GM12878 (cell line): ENCODE data around the gene COL27A1. TPM values are rescaled to one million over a fixed set of nuclear protein-coding genes. Genes with fewer than 3 reads are reported as not detected.

Experiments used
- ATAC-seq: fragments of 200-7000 bp; cut with Tn5 transposase; 3 replicates; pipeline ENCODE4 v1.9.1; 2020; ENCODE audit warnings: mild to moderate bottlenecking, moderate library complexity
- BruUV-seq: library from RNA; stranded (reverse); fragments of 400-500 nt; replicated peaks from 2 replicates; lab custom pipeline; 2021; lab: Mats Ljungman, UMichigan
- CTCF ChIA-PET: fragments of 300-600 bp; sonication (Branson Sonifier 250); formaldehyde crosslinking; extraction: SDS; loops from one replicate; lab custom pipeline; 2021; ENCODE audit warnings: inconsistent platforms; lab: Yijun Ruan, JAX
- POLR2A ChIA-PET: fragments of 350-600 bp; formaldehyde crosslinking; extraction: SDS; loops from one replicate; lab custom pipeline; 2021; ENCODE audit warnings: inconsistent platforms; lab: Charles Lee
- RAD21 ChIA-PET: fragments of 300-600 bp; sonication (Branson Sonifier 250); formaldehyde crosslinking; loops from one replicate; lab custom pipeline; 2023; ENCODE audit warnings: antibody characterized with exemption; ENCODE audit not compliant: unreplicated experiment; lab: Charles Lee
- SMC1A ChIA-PET: fragments of 300-600 bp; sonication (Branson Sonifier 250); formaldehyde crosslinking; loops from one replicate; lab custom pipeline; 2023; ENCODE audit not compliant: unreplicated experiment, uncharacterized antibody; lab: Charles Lee
- DNase-seq: peaks from one replicate; pipeline ENCODE4 v3.0.0-alpha.2; 2011; ENCODE audit warnings: low read depth, low spot score
- FAIRE-seq: peaks from 3 replicates; lab custom pipeline; 2011; peaks lifted over from hg19 to GRCh38; lab: Jason Lieb, UNC
- H2AFZ ChIP-seq: 2 replicates; pipeline ENCODE4 v1.6.0; 2011; ENCODE audit warnings: low read depth, low read length, control low read depth; ENCODE audit not compliant: control insufficient read depth
- H3K27ac ChIP-seq: 2 replicates; pipeline ENCODE4 v1.5.1; 2011; ENCODE audit warnings: control low read depth; ENCODE audit not compliant: control insufficient read depth, insufficient read depth
- H3K27me3 ChIP-seq, 2 experiments: replicated peaks in 1 of 2; 2 replicates each; pipeline versions ENCODE4 v1.6.0 to v1.6.1; 2011; ENCODE audit warnings: low read length in 1 of 2; ENCODE audit not compliant: control insufficient read depth in 2 of 2, insufficient read depth in 2 of 2
- H3K36me3 ChIP-seq, 2 experiments: 2 replicates each; pipeline ENCODE4 v1.5.1; 2011; ENCODE audit warnings: low read length in 1 of 2; ENCODE audit not compliant: control insufficient read depth in 2 of 2, insufficient read depth in 2 of 2
- H3K4me1 ChIP-seq: 2 replicates; pipeline ENCODE4 v1.6.1; 2011; ENCODE audit warnings: mild to moderate bottlenecking, low read length, moderate library complexity, mixed read lengths; ENCODE audit not compliant: control insufficient read depth, insufficient read depth
- H3K4me2 ChIP-seq: 2 replicates; pipeline ENCODE4 v1.6.0; 2011; ENCODE audit warnings: control low read depth; ENCODE audit not compliant: control insufficient read depth, insufficient read depth
- H3K4me3 ChIP-seq: fragments of 200-600 bp; sonication (generic); 2 replicates; pipeline ENCODE4 v1.5.1; 2016
- H3K79me2 ChIP-seq: 2 replicates; pipeline ENCODE4 v1.6.0; 2011; ENCODE audit warnings: low read length; ENCODE audit not compliant: control insufficient read depth, insufficient read depth
- H3K9ac ChIP-seq: 2 replicates; pipeline ENCODE4 v1.8.0; 2011; ENCODE audit warnings: low read length, control low read depth, mixed read lengths; ENCODE audit not compliant: control insufficient read depth, insufficient read depth
- H3K9me3 ChIP-seq: replicated peaks from 3 replicates; pipeline ENCODE4 v1.5.1; 2011; ENCODE audit warnings: mild to moderate bottlenecking, low read length; ENCODE audit not compliant: control insufficient read depth, insufficient read depth
- H4K20me1 ChIP-seq: 2 replicates; pipeline ENCODE4 v1.6.0; 2011; ENCODE audit not compliant: control insufficient read depth, insufficient read depth
- ASH2L ChIP-seq: fragments of 300-600, 200-600 bp; sonication (generic); IDR thresholded peaks from 2 replicates; pipeline ENCODE4 v1.6.1; 2017; ENCODE audit warnings: low read depth, mild to moderate bottlenecking, borderline replicate concordance
- BHLHE40 ChIP-seq, 2 experiments: fragments of 450-650 bp in 1 of 2; IDR thresholded peaks; 2 replicates each; pipeline ENCODE4 v1.6.1; 2011 to 2017; ENCODE audit warnings: low read depth in 2 of 2, borderline replicate concordance in 1 of 2, improper control_type of control experiment in 1 of 2, low read length in 1 of 2, mild to moderate bottlenecking in 1 of 2
- CHD2 ChIP-seq: IDR thresholded peaks from 2 replicates; pipeline ENCODE4 v1.6.1; 2011; ENCODE audit warnings: low read depth, low read length, improper control_type of control experiment, borderline replicate concordance
- IRF3 ChIP-seq: fragments of 450-650 bp; IDR thresholded peaks from 2 replicates; pipeline ENCODE4 v1.6.1; 2014; ENCODE audit warnings: mild to moderate bottlenecking
- MTA3 ChIP-seq: IDR thresholded peaks from 2 replicates; pipeline ENCODE4 v1.6.1; 2012; ENCODE audit warnings: low read length, inconsistent platforms, borderline replicate concordance
- MXI1 ChIP-seq: fragments of 150-350 bp; IDR thresholded peaks from 2 replicates; pipeline ENCODE4 v1.6.1; 2011; ENCODE audit warnings: low read depth, mild to moderate bottlenecking, inconsistent platforms, low read length, improper control_type of control experiment
- NRF1 ChIP-seq: conservative IDR thresholded peaks from 2 replicates; pipeline ENCODE4 v1.6.1; 2011; ENCODE audit warnings: mild to moderate bottlenecking, low read depth, low read length, improper control_type of control experiment
- RCOR1 ChIP-seq: conservative IDR thresholded peaks from 2 replicates; pipeline ENCODE4 v1.6.1; 2012; ENCODE audit warnings: low read depth, low read length, improper control_type of control experiment
- RUNX3 ChIP-seq: IDR thresholded peaks from 2 replicates; pipeline ENCODE4 v1.6.1; 2012; ENCODE audit warnings: low read length, inconsistent platforms
- SMAD1 ChIP-seq: fragments of 450-650 bp; IDR thresholded peaks from 2 replicates; pipeline ENCODE4 v1.6.1; 2018; ENCODE audit warnings: mild to moderate bottlenecking, low read depth; ENCODE audit not compliant: partially characterized antibody
- SMC3 ChIP-seq: IDR thresholded peaks from 2 replicates; pipeline ENCODE4 v1.6.1; 2011; ENCODE audit warnings: low read length, improper control_type of control experiment, borderline replicate concordance
- STAT1 ChIP-seq: fragments of 450-650 bp; conservative IDR thresholded peaks from 2 replicates; pipeline ENCODE4 v1.6.1; 2014; ENCODE audit warnings: antibody characterized with exemption, mild to moderate bottlenecking
- SUZ12 ChIP-seq: fragments of 200-600 bp; sonication (generic); IDR thresholded peaks from one replicate; pipeline ENCODE4 v1.6.1; 2018; ENCODE audit warnings: antibody characterized with exemption, mild to moderate bottlenecking; ENCODE audit not compliant: unreplicated experiment
- ZNF274 ChIP-seq: IDR thresholded peaks from one replicate; pipeline ENCODE4 v1.8.0; 2011; ENCODE audit not compliant: insufficient read length, insufficient read depth
- ZNF592 ChIP-seq: fragments of 450-650 bp; IDR thresholded peaks from 2 replicates; pipeline ENCODE4 v1.6.1; 2017; ENCODE audit warnings: mild to moderate bottlenecking, moderate library complexity
- ZNF622 ChIP-seq: fragments of 450-650 bp; IDR thresholded peaks from 2 replicates; pipeline ENCODE4 v1.6.1; 2017; ENCODE audit warnings: mild to moderate bottlenecking, inconsistent platforms
- WGBS: methylation state at CpG from one replicate; pipeline ENCODE4 v1.1.6; 2016; ENCODE audit warnings: low lambda C conversion rate; ENCODE audit not compliant: insufficient replicate concordance, insufficient coverage; ENCODE audit errors: missing lambda C conversion rate; 5-methylcytosine and 5-hydroxymethylcytosine counted together
- in situ Hi-C: fragments of 300-500 bp; cut with MboI; formaldehyde crosslinking; loops from 9 replicates; pipeline ENCODE4 v1.14.3; 2018; ENCODE audit warnings: mixed read lengths
- intact Hi-C: fragments of 100-400 bp; cut with micrococcal nuclease; formaldehyde crosslinking; loops from one replicate; pipeline ENCODE4 v1.14.2; 2022; ENCODE audit not compliant: unreplicated experiment
- polyA plus RNA-seq, 11 experiments: library from polyadenylated mRNA; depleted of rRNA in 4 of 11; unstranded in 6 of 11; stranded (reverse) in 5 of 11; fragments of >200 nt; fragmentation: Nextera tagmentation in 4 of 11; fragmentation: Illumina TruSeq in 1 of 11; extraction: Ambion mirVana in 4 of 11; extraction: Trizol in 1 of 11; gene quantifications; 1 replicate in 1 of 11; 2 replicates in 10 of 11; pipeline versions ENCODE4 v1.2.1 to v1.2.3, GENCODE V29; 2011 to 2016; ENCODE audit warnings: inconsistent platforms in 2 of 11, missing spikeins in 2 of 11, low read depth in 1 of 11
- total RNA-seq, 4 experiments: library from RNA; depleted of rRNA in 3 of 4; stranded (reverse); fragments of >200 nt in 3 of 4; fragmentation: Illumina TruSeq in 1 of 4; extraction: Trizol in 1 of 4; gene quantifications; 2 replicates each; pipeline versions ENCODE4 v1.2.1 to v1.2.3, GENCODE V29; 2013 to 2021
- TF ChIP-seq, protein P1 (sequence below): IDR thresholded peaks from 2 replicates; pipeline ENCODE4 v1.6.1; 2011; ENCODE audit warnings: low read depth, low read length, improper control_type of control experiment, borderline replicate concordance
- TF ChIP-seq, protein P2 (sequence below): fragments of 450-650 bp; IDR thresholded peaks from 2 replicates; pipeline ENCODE4 v1.6.1; 2016; ENCODE audit warnings: mild to moderate bottlenecking

The COL27A1 gene
- total and polyA plus RNA-seq, 10 of the 15 experiments (the other 5 are each of a cell fraction or from before 2014, with no cell fraction given), result 0.10 TPM; not detected in 9

- Histone ChIP-seq H3K36me3 (no peaks in the 10 kb centered on the region), H3K27me3 (no peaks in the 10 kb centered on the region; a peak in 1 of 4 replicates), H3K79me2 (no peaks in the 10 kb centered on the region), H4K20me1 (no peaks in the 10 kb centered on the region), H3K4me3 (no peak overlapping the region), H3K27ac (no peak overlapping the region), H3K9ac (no peak overlapping the region), H2AFZ (no peak overlapping the region), H3K4me2 (no peak overlapping the region), H3K9me3 (no peaks in the 10 kb centered on the region), H3K4me1 (no peaks in the 10 kb centered on the region)
- ChIA-PET RAD21 (no interaction called here), CTCF (no interaction called here), SMC1A (no interaction called here), POLR2A (no interaction called here)
- FAIRE-seq (no peak), ATAC-seq (no peak), DNase-seq (no peak)
- intact Hi-C loops (no loop called here), in situ Hi-C loops (no loop called here)
- no peak for TF ChIP-seq RUNX3
- TF ChIP-seq ZNF622, result no peak
- TF ChIP-seq STAT1, result no peak
- no peak for TF ChIP-seq IRF3
- no peak for TF ChIP-seq SMAD1
- no peak for TF ChIP-seq MTA3
- TF ChIP-seq ZNF592, result no peak
- TF ChIP-seq SUZ12, result no peak
- no peak for TF ChIP-seq SMC3
- TF ChIP-seq ZNF274, result no peak
- no peak for TF ChIP-seq RCOR1
- no peak for TF ChIP-seq MXI1
- TF ChIP-seq, protein P1, sequence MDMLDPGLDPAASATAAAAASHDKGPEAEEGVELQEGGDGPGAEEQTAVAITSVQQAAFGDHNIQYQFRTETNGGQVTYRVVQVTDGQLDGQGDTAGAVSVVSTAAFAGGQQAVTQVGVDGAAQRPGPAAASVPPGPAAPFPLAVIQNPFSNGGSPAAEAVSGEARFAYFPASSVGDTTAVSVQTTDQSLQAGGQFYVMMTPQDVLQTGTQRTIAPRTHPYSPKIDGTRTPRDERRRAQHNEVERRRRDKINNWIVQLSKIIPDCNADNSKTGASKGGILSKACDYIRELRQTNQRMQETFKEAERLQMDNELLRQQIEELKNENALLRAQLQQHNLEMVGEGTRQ, result no peak
- TF ChIP-seq, protein P2, sequence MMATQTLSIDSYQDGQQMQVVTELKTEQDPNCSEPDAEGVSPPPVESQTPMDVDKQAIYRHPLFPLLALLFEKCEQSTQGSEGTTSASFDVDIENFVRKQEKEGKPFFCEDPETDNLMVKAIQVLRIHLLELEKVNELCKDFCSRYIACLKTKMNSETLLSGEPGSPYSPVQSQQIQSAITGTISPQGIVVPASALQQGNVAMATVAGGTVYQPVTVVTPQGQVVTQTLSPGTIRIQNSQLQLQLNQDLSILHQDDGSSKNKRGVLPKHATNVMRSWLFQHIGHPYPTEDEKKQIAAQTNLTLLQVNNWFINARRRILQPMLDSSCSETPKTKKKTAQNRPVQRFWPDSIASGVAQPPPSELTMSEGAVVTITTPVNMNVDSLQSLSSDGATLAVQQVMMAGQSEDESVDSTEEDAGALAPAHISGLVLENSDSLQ, result no peak
- no peak for TF ChIP-seq CHD2
- TF ChIP-seq BHLHE40 (IDR thresholded peaks at IDR 0.05; ENCODE audit: borderline replicate concordance in 1 of 2, low read depth in 2 of 2, low read length in 1 of 2), result no peak
- TF ChIP-seq NRF1, result no peak
- no peak for TF ChIP-seq ASH2L
- BruUV-seq, result no TSS peak
- 32% methylated on average over 8 of the region's 8 CpGs for WGBS
These were observed 157.2 kb downstream of the COL27A1 start for GRCh38 chr9:114312513-114312875.
